DND-41 (cell line): ENCODE results near the gene THAP12.

Experiments
- EZH2 ChIP-seq: IDR thresholded peaks from 3 replicates; pipeline ENCODE4 v1.6.1; 2012; ENCODE audit warnings: borderline replicate concordance, low read depth, mild to moderate bottlenecking, moderate library complexity, low read length, inconsistent platforms; ENCODE audit not compliant: severe bottlenecking
- TF ChIP-seq, protein P1 (sequence below): IDR thresholded peaks from 2 replicates; pipeline ENCODE4 v1.5.1; 2012; ENCODE audit warnings: borderline replicate concordance, low read length, moderate library complexity, mild to moderate bottlenecking; ENCODE audit not compliant: poor library complexity, severe bottlenecking; ENCODE audit errors: extremely low read depth

DNA sequence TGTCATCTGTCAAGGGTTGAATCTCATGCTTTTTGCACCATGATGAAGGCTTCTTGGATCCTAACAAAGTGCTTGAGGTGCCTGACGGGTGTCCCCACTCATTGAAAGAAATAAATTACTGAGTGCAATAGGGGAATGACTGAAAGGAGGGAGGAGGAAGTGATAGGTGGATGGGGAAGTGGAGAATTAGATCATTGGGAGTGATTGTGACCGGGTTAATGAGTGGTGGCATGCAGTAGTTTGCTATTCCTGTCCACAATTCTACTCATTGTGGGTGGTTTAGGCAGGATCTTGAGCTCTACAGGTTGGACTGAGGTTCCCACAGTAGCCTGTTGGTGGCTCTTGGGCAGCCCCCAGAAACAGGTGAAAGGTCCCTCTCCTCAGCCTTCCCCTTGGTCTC is 44.3 kb downstream of the THAP12 start:
- no peak for TF ChIP-seq EZH2
- TF ChIP-seq, protein P1, sequence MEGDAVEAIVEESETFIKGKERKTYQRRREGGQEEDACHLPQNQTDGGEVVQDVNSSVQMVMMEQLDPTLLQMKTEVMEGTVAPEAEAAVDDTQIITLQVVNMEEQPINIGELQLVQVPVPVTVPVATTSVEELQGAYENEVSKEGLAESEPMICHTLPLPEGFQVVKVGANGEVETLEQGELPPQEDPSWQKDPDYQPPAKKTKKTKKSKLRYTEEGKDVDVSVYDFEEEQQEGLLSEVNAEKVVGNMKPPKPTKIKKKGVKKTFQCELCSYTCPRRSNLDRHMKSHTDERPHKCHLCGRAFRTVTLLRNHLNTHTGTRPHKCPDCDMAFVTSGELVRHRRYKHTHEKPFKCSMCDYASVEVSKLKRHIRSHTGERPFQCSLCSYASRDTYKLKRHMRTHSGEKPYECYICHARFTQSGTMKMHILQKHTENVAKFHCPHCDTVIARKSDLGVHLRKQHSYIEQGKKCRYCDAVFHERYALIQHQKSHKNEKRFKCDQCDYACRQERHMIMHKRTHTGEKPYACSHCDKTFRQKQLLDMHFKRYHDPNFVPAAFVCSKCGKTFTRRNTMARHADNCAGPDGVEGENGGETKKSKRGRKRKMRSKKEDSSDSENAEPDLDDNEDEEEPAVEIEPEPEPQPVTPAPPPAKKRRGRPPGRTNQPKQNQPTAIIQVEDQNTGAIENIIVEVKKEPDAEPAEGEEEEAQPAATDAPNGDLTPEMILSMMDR, result no peak
